GM23338 (cell line): ENCODE data around the gene NEMP1. TPM values are rescaled to one million over a fixed set of nuclear protein-coding genes. Genes with fewer than 3 reads are reported as not detected.

ENCODE experiments used
- ATAC-seq: fragments of 200-7000 bp; cut with Tn5 transposase; 3 replicates; pipeline ENCODE4 v1.9.1; 2020
- DNase-seq: peaks from one replicate; pipeline ENCODE4 v3.0.0-alpha.2; 2015; ENCODE audit warnings: low spot score
- H2AFZ ChIP-seq: fragments of 200-600 bp; sonication (generic); 2 replicates; pipeline ENCODE4 v1.8.0; 2016; ENCODE audit warnings: antibody characterized with exemption, mild to moderate bottlenecking, moderate library complexity
- H3F3A ChIP-seq: fragments of 200-600 bp; sonication (generic); replicated peaks from 2 replicates; pipeline ENCODE4 v1.8.0; 2017; ENCODE audit warnings: antibody characterized with exemption, mixed run types, low read depth
- H3K27ac ChIP-seq: fragments of 200-600 bp; sonication (generic); 2 replicates; pipeline ENCODE4 v1.6.1; 2016; ENCODE audit warnings: low read depth
- H3K27me3 ChIP-seq: fragments of 200-600 bp; sonication (generic); 2 replicates; pipeline ENCODE4 v1.8.0; 2016; ENCODE audit warnings: mild to moderate bottlenecking, mixed run types, moderate library complexity; ENCODE audit not compliant: insufficient read depth
- H3K36me3 ChIP-seq: fragments of 200-600 bp; sonication (generic); 2 replicates; pipeline ENCODE4 v1.8.0; 2016; ENCODE audit warnings: mild to moderate bottlenecking; ENCODE audit not compliant: insufficient read depth
- H3K4me1 ChIP-seq: fragments of 200-600 bp; sonication (generic); 2 replicates; pipeline ENCODE4 v1.8.0; 2016; ENCODE audit warnings: mild to moderate bottlenecking, moderate library complexity; ENCODE audit not compliant: insufficient read depth
- H3K4me2 ChIP-seq: fragments of 200-600 bp; sonication (generic); 2 replicates; pipeline ENCODE4 v1.7.1; 2017; ENCODE audit warnings: mixed run types
- H3K4me3 ChIP-seq: fragments of 200-600 bp; sonication (generic); 2 replicates; pipeline ENCODE4 v1.6.1; 2016; ENCODE audit warnings: mixed run types
- H3K79me2 ChIP-seq: fragments of 200-600 bp; sonication (generic); replicated peaks from 2 replicates; pipeline ENCODE4 v1.8.0; 2017; ENCODE audit warnings: mild to moderate bottlenecking; ENCODE audit not compliant: insufficient read depth
- H3K9me2 ChIP-seq: fragments of 200-600 bp; sonication (generic); 2 replicates; pipeline ENCODE4 v1.8.0; 2017; ENCODE audit not compliant: insufficient read depth
- H4K20me1 ChIP-seq: fragments of 200-600 bp; sonication (generic); replicated peaks from 2 replicates; pipeline ENCODE4 v1.8.0; 2017; ENCODE audit warnings: mild to moderate bottlenecking; ENCODE audit not compliant: insufficient read depth
- H3K27ac Mint-ChIP-seq: 2 replicates; pipeline ENCODE4 v1.8.0; 2020; ENCODE audit warnings: inconsistent platforms, mild to moderate bottlenecking, moderate library complexity, mixed read lengths
- H3K27me3 Mint-ChIP-seq: 3 replicates; pipeline ENCODE4 v1.8.0; 2022; ENCODE audit warnings: low read depth, mild to moderate bottlenecking, moderate library complexity, mixed read lengths, inconsistent platforms; ENCODE audit not compliant: insufficient read depth, poor library complexity
- H3K36me3 Mint-ChIP-seq: 3 replicates; pipeline ENCODE4 v1.8.0; 2021; ENCODE audit warnings: low read depth, mild to moderate bottlenecking, inconsistent platforms, moderate library complexity, mixed read lengths
- H3K4me1 Mint-ChIP-seq: 3 replicates; pipeline ENCODE4 v1.8.0; 2020; ENCODE audit warnings: mild to moderate bottlenecking, inconsistent platforms, mixed read lengths
- H3K4me3 Mint-ChIP-seq: 3 replicates; pipeline ENCODE4 v1.8.0; 2021; ENCODE audit warnings: moderate library complexity, mild to moderate bottlenecking, inconsistent platforms, mixed read lengths
- H3K9me3 Mint-ChIP-seq: 3 replicates; pipeline ENCODE4 v1.8.0; 2020; ENCODE audit warnings: moderate library complexity, mild to moderate bottlenecking, inconsistent platforms, mixed read lengths
- CREB1 ChIP-seq: fragments of 250-450 bp; sonication (Bioruptor Pico); IDR thresholded peaks from 2 replicates; pipeline ENCODE4 v1.5.0; 2020; ENCODE audit warnings: low read depth, mild to moderate bottlenecking, moderate library complexity
- EZH2phosphoT487 ChIP-seq: fragments of 200-600 bp; sonication (generic); IDR thresholded peaks from one replicate; pipeline ENCODE4 v1.8.1; 2018; ENCODE audit warnings: antibody characterized with exemption; ENCODE audit not compliant: unreplicated experiment
- JUNB ChIP-seq: IDR thresholded peaks from one replicate; pipeline ENCODE4 v1.6.1; 2016; ENCODE audit warnings: antibody characterized with exemption; ENCODE audit not compliant: unreplicated experiment
- POLR2AphosphoS5 ChIP-seq: IDR thresholded peaks from 2 replicates; pipeline ENCODE4 v1.6.1; 2016; ENCODE audit warnings: antibody characterized with exemption, low read depth
- STAT1 ChIP-seq: IDR thresholded peaks from one replicate; pipeline ENCODE4 v1.6.1; 2016; ENCODE audit warnings: antibody characterized with exemption; ENCODE audit not compliant: unreplicated experiment
- ZNF114 ChIP-seq: fragments of 250-450 bp; sonication (Bioruptor Pico); IDR thresholded peaks from 2 replicates; pipeline ENCODE4 v1.5.0; 2020; ENCODE audit warnings: mild to moderate bottlenecking, moderate library complexity
- polyA plus RNA-seq: library from polyadenylated mRNA; unstranded; fragments of >200 nt; fragmentation: Nextera tagmentation; extraction: Ambion mirVana; gene quantifications from 2 replicates; pipeline ENCODE4 v1.2.1, GENCODE V29; 2016
- total RNA-seq: library from RNA; depleted of rRNA; stranded (reverse); fragments of >200 nt; shearing (Covaris generic); gene quantifications from 2 replicates; pipeline ENCODE4 v1.2.3, GENCODE V29; 2014
- TF ChIP-seq, protein P1 (sequence below): fragments of 250-450 bp; sonication (Bioruptor Pico); IDR thresholded peaks from 2 replicates; pipeline ENCODE4 v1.5.0; 2020; ENCODE audit warnings: mild to moderate bottlenecking, moderate library complexity

NEMP1 gene
- total and polyA plus RNA-seq, 2 experiments from 2014 or later = 11.9 to 35.0 TPM

- H3K27me3 Mint-ChIP-seq = peaks cover 24% of the 10 kb centered on the region
- Histone ChIP-seq H3K4me2 (peak overlapping the region; percentile 100), H3K4me1 (peaks cover 14% of the 10 kb centered on the region), H4K20me1 (no peaks in the 10 kb centered on the region; the same call in 1 of the 2 replicates), H3K4me3 (peak overlapping the region; percentile 77), H2AFZ (peak overlapping the region; percentile 89), H3K27ac (peak overlapping the region; percentile 99), H3F3A (peaks cover 10% of the 10 kb centered on the region; the same call in 1 of the 2 replicates), H3K27me3 (no peaks in the 10 kb centered on the region), H3K79me2 (peaks cover 8% of the 10 kb centered on the region; the same call in 1 of the 2 replicates), H3K9me2 (no peaks in the 10 kb centered on the region), H3K36me3 (no peaks in the 10 kb centered on the region)
- H3K4me3 Mint-ChIP-seq = peak overlapping the region; percentile 78
- DNase-seq (peak; percentile 92), ATAC-seq (peak; percentile 46)
- H3K27ac Mint-ChIP-seq = peak overlapping the region; percentile 99
- peaks cover 23% of the 10 kb centered on the region for H3K36me3 Mint-ChIP-seq
- TF ChIP-seq, protein P1, sequence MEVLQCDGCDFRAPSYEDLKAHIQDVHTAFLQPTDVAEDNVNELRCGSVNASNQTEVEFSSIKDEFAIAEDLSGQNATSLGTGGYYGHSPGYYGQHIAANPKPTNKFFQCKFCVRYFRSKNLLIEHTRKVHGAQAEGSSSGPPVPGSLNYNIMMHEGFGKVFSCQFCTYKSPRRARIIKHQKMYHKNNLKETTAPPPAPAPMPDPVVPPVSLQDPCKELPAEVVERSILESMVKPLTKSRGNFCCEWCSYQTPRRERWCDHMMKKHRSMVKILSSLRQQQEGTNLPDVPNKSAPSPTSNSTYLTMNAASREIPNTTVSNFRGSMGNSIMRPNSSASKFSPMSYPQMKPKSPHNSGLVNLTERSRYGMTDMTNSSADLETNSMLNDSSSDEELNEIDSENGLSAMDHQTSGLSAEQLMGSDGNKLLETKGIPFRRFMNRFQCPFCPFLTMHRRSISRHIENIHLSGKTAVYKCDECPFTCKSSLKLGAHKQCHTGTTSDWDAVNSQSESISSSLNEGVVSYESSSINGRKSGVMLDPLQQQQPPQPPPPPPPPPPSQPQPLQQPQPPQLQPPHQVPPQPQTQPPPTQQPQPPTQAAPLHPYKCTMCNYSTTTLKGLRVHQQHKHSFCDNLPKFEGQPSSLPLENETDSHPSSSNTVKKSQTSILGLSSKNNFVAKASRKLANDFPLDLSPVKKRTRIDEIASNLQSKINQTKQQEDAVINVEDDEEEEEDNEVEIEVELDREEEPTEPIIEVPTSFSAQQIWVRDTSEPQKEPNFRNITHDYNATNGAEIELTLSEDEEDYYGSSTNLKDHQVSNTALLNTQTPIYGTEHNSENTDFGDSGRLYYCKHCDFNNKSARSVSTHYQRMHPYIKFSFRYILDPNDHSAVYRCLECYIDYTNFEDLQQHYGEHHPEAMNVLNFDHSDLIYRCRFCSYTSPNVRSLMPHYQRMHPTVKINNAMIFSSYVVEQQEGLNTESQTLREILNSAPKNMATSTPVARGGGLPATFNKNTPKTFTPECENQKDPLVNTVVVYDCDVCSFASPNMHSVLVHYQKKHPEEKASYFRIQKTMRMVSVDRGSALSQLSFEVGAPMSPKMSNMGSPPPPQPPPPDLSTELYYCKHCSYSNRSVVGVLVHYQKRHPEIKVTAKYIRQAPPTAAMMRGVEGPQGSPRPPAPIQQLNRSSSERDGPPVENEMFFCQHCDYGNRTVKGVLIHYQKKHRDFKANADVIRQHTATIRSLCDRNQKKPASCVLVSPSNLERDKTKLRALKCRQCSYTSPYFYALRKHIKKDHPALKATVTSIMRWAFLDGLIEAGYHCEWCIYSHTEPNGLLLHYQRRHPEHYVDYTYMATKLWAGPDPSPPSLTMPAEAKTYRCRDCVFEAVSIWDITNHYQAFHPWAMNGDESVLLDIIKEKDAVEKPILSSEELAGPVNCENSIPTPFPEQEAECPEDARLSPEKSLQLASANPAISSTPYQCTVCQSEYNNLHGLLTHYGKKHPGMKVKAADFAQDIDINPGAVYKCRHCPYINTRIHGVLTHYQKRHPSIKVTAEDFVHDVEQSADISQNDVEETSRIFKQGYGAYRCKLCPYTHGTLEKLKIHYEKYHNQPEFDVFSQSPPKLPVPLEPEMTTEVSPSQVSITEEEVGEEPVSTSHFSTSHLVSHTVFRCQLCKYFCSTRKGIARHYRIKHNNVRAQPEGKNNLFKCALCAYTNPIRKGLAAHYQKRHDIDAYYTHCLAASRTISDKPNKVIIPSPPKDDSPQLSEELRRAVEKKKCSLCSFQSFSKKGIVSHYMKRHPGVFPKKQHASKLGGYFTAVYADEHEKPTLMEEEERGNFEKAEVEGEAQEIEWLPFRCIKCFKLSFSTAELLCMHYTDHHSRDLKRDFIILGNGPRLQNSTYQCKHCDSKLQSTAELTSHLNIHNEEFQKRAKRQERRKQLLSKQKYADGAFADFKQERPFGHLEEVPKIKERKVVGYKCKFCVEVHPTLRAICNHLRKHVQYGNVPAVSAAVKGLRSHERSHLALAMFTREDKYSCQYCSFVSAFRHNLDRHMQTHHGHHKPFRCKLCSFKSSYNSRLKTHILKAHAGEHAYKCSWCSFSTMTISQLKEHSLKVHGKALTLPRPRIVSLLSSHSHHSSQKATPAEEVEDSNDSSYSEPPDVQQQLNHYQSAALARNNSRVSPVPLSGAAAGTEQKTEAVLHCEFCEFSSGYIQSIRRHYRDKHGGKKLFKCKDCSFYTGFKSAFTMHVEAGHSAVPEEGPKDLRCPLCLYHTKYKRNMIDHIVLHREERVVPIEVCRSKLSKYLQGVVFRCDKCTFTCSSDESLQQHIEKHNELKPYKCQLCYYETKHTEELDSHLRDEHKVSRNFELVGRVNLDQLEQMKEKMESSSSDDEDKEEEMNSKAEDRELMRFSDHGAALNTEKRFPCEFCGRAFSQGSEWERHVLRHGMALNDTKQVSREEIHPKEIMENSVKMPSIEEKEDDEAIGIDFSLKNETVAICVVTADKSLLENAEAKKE (CRISPR knock-in tag) = no peak
- peak; percentile 35; the same call in 1 of the 2 replicates for TF ChIP-seq CREB1 (CRISPR knock-in tag)
- peak; percentile 41 for TF ChIP-seq POLR2AphosphoS5
- H3K4me1 Mint-ChIP-seq = peaks cover 37% of the 10 kb centered on the region
- H3K9me3 Mint-ChIP-seq = no peaks in the 10 kb centered on the region
Observed at GRCh38 chr12:57087691-57088353, 9.2 kb upstream of the NEMP1 start.

GRCh38 chr12:57087010-57087690 lies 8.6 kb upstream of the NEMP1 start:
- Mint-ChIP-seq H3K36me3 (peaks cover 16% of the 10 kb centered on the region), H3K27me3 (peaks cover 20% of the 10 kb centered on the region), H3K4me3 (peak overlapping the region; percentile 78), H3K27ac (peak overlapping the region; percentile 88), H3K9me3 (no peaks in the 10 kb centered on the region), H3K4me1 (peaks cover 30% of the 10 kb centered on the region)
- H3F3A ChIP-seq = peaks cover 9% of the 10 kb centered on the region; the same call in 1 of the 2 replicates
- H3K4me3 ChIP-seq = peak overlapping the region; percentile 77
- H3K36me3 ChIP-seq = no peaks in the 10 kb centered on the region
- ATAC-seq (peak; percentile 50), DNase-seq (peak; percentile 85)
- TF ChIP-seq ZNF114 (CRISPR knock-in tag) (no peak), STAT1 (no peak), EZH2phosphoT487 (no peak), JUNB (no peak)
- H3K4me2 ChIP-seq = peak overlapping the region; percentile 100
- H2AFZ ChIP-seq = peak overlapping the region; percentile 52; the same call in 1 of the 2 replicates
- H3K9me2 ChIP-seq = no peaks in the 10 kb centered on the region
- peaks cover 8% of the 10 kb centered on the region; the same call in 1 of the 2 replicates for H3K79me2 ChIP-seq
- H3K4me1 ChIP-seq = peaks cover 10% of the 10 kb centered on the region
- H3K27me3 ChIP-seq = no peaks in the 10 kb centered on the region
- peak overlapping the region; percentile 99 for H3K27ac ChIP-seq
- H4K20me1 ChIP-seq = no peaks in the 10 kb centered on the region; the same call in 1 of the 2 replicates
